Left lung (tissue), 10 donors: Measurements from ENCODE around the gene ZDHHC18. TPM values are rescaled to one million over a fixed set of nuclear protein-coding genes. Genes with fewer than 3 reads are reported as not detected.
A peak's percentile ranks its signal among the peaks of the same experiment; 100 is the strongest.

Experiments used
- ATAC-seq: fragments of 200-7000 bp; cut with Tn5 transposase; one replicate; pipeline ENCODE4 v1.9.1; 2020; ENCODE audit warnings: moderate library complexity
- DNase-seq, 4 donors: peaks; one replicate each; pipeline ENCODE4 v3.0.0-alpha.2; 2013 to 2020
- H3K27ac ChIP-seq, 2 donors: fragments of 200-600 bp; sonication (generic) in 1 of 2; one replicate each; pipeline versions ENCODE4 v1.5.0 to v1.8.0; 2020 to 2021
- H3K27me3 ChIP-seq, 2 donors: fragments of 200-600 bp; sonication (generic) in 1 of 2; one replicate each; pipeline versions ENCODE4 v1.5.0 to v1.8.0; 2020 to 2021
- H3K36me3 ChIP-seq, 2 donors: fragments of 200-600 bp; sonication (generic) in 1 of 2; one replicate each; pipeline versions ENCODE4 v1.5.0 to v1.8.0; 2020 to 2021
- H3K4me1 ChIP-seq, 2 donors: fragments of 200-600 bp; one replicate each; pipeline ENCODE4 v1.8.0; 2021
- H3K4me3 ChIP-seq, 2 donors: fragments of 200-600 bp; sonication (generic) in 1 of 2; one replicate each; pipeline versions ENCODE4 v1.5.0 to v1.8.0; 2020 to 2021; ENCODE audit warnings: mild to moderate bottlenecking in 1 of 2
- H3K9me3 ChIP-seq, 2 donors: fragments of 200-600 bp; sonication (generic) in 1 of 2; one replicate each; pipeline versions ENCODE4 v1.5.0 to v1.8.0; 2020 to 2021
- intact Hi-C, 2 donors: fragments of 100-400 bp; cut with DNase I; formaldehyde crosslinking; loops; one replicate each; pipeline versions ENCODE4 v1.11.2 to v1.14.2; 2022
- polyA plus RNA-seq, 6 donors: library from polyadenylated mRNA; unstranded; fragments of 120-200 nt; gene quantifications; one replicate each; pipeline ENCODE4 v1.2.1, GENCODE V29; 2013; ENCODE audit not compliant: insufficient read length in 6 of 6
- total RNA-seq, 2 donors: library from RNA; stranded (reverse); fragmentation: NEBNext Ultra II Directional; extraction: Animal tissue kit (Norgen Biotek cat#: 25700); gene quantifications; one replicate each; pipeline ENCODE4 v1.2.1, GENCODE V29; 2021
- TF ChIP-seq, protein P1 (sequence below), 2 donors: fragments of 200-600 bp; sonication (generic) in 1 of 2; IDR thresholded peaks; one replicate each; pipeline versions ENCODE4 v1.5.0 to v1.8.0; 2021; ENCODE audit warnings: antibody characterized with exemption in 2 of 2
- donor health status: DM: no; HTN: yes; CAD: no.
- donor health status: DM: no; HTN: no; CAD: no.

ZDHHC18 gene
- total and polyA plus RNA-seq, 8 donors: 21.2 to 33.4 (median 24.2) TPM

- H3K4me3 ChIP-seq: no peak overlapping the region
- DNase-seq (no peak), ATAC-seq (no peak)
- H3K36me3 ChIP-seq: peaks cover 0 to 68% of the 10 kb centered on the region in 2 donors
- no peaks in the 10 kb centered on the region for H3K9me3 ChIP-seq
- no peaks in the 10 kb centered on the region for H3K27me3 ChIP-seq
- H3K27ac ChIP-seq: peak overlapping the region in 1 of 2 donors; percentile 99
- peaks cover 20 to 54% of the 10 kb centered on the region in 2 donors for H3K4me1 ChIP-seq
- TF ChIP-seq, protein P1, sequence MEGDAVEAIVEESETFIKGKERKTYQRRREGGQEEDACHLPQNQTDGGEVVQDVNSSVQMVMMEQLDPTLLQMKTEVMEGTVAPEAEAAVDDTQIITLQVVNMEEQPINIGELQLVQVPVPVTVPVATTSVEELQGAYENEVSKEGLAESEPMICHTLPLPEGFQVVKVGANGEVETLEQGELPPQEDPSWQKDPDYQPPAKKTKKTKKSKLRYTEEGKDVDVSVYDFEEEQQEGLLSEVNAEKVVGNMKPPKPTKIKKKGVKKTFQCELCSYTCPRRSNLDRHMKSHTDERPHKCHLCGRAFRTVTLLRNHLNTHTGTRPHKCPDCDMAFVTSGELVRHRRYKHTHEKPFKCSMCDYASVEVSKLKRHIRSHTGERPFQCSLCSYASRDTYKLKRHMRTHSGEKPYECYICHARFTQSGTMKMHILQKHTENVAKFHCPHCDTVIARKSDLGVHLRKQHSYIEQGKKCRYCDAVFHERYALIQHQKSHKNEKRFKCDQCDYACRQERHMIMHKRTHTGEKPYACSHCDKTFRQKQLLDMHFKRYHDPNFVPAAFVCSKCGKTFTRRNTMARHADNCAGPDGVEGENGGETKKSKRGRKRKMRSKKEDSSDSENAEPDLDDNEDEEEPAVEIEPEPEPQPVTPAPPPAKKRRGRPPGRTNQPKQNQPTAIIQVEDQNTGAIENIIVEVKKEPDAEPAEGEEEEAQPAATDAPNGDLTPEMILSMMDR (IDR thresholded peaks at IDR 0.05): no peak
- intact Hi-C loops: loop anchor here in 1 of 2 donors (10.0 kb wide), 1 partner anchor 87 kb away; the partner anchor contains the start of gene ARID1A
Observed at GRCh38 chr1:26781206-26781825, 45.2 kb upstream of the ZDHHC18 start.

DNA sequence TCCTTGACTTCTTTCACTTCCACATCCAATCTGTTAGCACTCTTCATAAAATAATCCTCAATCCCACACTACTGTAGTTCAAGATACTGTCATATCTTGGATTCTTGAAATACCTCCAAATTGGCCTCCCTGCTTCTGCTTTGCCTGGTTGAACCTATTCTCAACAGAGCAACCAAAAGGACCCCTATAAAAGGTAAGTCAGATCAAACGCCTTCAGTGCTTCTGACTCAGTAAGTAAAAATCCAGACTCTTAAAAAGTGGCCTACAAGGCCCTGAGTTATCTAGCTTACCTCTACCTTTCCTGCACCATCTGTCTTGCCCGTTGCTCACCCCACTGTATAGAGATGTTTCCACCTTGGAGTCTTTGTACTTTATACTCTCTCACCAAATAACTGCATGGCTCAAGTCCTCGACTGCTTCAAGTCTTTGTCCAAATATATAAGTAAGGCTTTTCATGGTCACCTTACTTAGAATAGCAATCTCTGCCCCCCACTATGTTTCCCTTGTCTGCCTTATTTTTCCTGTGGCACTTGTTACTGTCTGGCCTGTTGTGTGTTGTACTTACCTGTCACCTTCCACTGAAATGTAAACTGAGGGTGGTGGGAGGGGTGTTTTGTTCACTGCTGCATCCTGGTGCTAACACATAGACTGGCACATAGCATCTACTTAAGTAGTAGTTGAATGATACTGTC lies 43.8 kb upstream of the ZDHHC18 start:
- H3K27me3 ChIP-seq: no peaks in the 10 kb centered on the region
- no peak for DNase-seq
- H3K9me3 ChIP-seq: no peaks in the 10 kb centered on the region
- H3K27ac ChIP-seq: peak overlapping the region in 1 of 2 donors; percentile 99
- H3K4me3 ChIP-seq: no peak overlapping the region
- TF ChIP-seq, protein P1 (IDR thresholded peaks at IDR 0.05): no peak
- H3K36me3 ChIP-seq: peaks cover 0 to 55% of the 10 kb centered on the region in 2 donors
- intact Hi-C loops: loop anchor here in 1 of 2 donors (10.0 kb wide), 1 partner anchor 88 kb away; the partner anchor contains the start of gene ARID1A
- peaks cover 32 to 66% of the 10 kb centered on the region in 2 donors for H3K4me1 ChIP-seq
- ATAC-seq: no peak

DNA sequence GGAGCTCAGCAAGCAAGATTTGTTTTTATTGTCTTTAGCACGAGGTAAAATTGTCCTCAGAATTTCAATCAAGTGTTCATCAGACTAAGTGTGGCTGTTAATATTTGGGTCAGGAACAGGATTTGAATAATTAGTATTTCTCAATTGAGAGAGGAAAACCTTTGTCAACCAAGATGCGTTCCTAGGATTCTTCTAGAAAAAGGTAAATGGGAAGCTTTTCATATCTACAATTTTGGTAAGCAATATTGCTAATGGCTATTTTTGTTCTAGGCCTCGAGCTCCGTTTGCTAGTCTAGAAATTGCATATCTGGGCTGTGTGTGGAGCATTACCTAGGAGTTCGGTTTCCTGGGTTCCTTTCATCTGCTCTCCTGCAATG lies 42.9 kb upstream of the ZDHHC18 start:
- Histone ChIP-seq H3K36me3 (peaks cover 0 to 45% of the 10 kb centered on the region in 2 donors), H3K27me3 (no peaks in the 10 kb centered on the region), H3K9me3 (no peaks in the 10 kb centered on the region), H3K4me3 (no peak overlapping the region), H3K4me1 (peaks cover 32 to 65% of the 10 kb centered on the region in 2 donors), H3K27ac (peak overlapping the region; percentile 41 to 99)
- intact Hi-C loops: loop anchor here in 1 of 2 donors (10.0 kb wide), 1 partner anchor 89 kb away; the partner anchor contains the start of gene ARID1A
- TF ChIP-seq, protein P1 (IDR thresholded peaks at IDR 0.05): no peak
- no peak for DNase-seq
- ATAC-seq: no peak

GRCh38 chr1:26784023-26784871 lies 42.2 kb upstream of the ZDHHC18 start:
- TF ChIP-seq, protein P1 (IDR thresholded peaks at IDR 0.05): no peak
- Histone ChIP-seq H3K4me3 (no peak overlapping the region), H3K27me3 (no peaks in the 10 kb centered on the region), H3K9me3 (no peaks in the 10 kb centered on the region), H3K4me1 (peaks cover 32 to 65% of the 10 kb centered on the region in 2 donors), H3K27ac (peak overlapping the region; percentile 41 to 99), H3K36me3 (peaks cover 0 to 39% of the 10 kb centered on the region in 2 donors)
- DNase-seq (peak in 3 of 4 donors; percentile 17 to 71 (median 64)), ATAC-seq (peak; percentile 51)
- intact Hi-C loops: loop anchor here in 1 of 2 donors (10.0 kb wide), 1 partner anchor 89 kb away; the partner anchor contains the start of gene ARID1A
